ENCODE data around the gene INPP5K. TPM values are rescaled to one million over a fixed set of nuclear protein-coding genes. Genes with fewer than 3 reads are reported as not detected.

Gene INPP5K
- total RNA-seq, 4 donors from 2014 or later: 59.6 to 76.0 (median 73.1) TPM

DNA sequence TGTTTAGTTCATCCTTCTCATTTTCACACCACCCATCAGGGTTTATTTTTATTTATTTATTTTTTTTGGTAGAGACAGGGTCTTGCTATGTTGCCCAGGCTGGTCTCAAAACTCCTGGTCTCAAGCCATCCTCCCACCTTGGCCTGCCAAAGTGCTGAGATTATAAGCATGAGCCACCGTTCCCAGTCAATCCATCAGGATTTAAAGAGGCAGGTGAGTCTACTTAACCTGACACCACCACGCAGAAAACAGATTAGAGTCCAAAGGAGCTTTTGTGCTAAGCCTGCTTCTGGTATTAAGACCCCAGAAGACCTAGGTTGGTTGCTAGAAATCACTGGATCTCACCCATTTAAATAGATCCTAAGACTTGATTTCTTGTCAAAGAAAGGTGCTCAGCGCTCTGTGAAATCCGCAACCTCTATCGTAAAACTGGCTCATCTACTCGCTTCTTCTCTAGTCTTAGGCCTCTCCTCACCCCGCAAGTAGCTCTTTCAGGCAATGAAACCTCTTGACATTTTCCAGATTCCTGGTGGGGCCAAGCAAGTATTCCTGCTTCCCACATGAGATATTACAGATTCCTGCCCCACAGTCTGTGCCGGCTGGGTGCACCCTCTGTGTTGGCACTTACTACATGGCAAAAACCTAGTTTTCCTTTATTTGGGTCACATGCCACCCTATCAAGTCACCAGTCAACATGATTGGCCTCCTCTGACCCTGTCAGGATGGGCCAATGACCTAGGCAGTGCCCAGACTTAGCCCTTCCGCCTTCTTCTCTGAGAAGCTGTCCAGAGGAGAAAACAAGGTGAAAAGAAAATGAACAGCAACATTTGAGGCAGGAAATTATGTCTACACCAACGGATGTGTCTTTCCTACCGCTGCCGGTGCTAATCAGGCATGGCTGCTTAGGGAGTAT, 37.2 kb upstream of the INPP5K start:
- Histone ChIP-seq H3K4me3 (no peak overlapping the region), H3K9me3 (no peaks in the 10 kb centered on the region), H3K27ac (no peak overlapping the region), H3K36me3 (peaks cover 0 to 72% of the 10 kb centered on the region in 2 donors), H3K27me3 (no peaks in the 10 kb centered on the region), H3K4me1 (peaks cover 0 to 38% (median 0%) of the 10 kb centered on the region in 3 donors)
- ATAC-seq: no peak
- TF ChIP-seq POLR2AphosphoS5 (IDR thresholded peaks at IDR 0.05): no peak
- TF ChIP-seq, protein P1, sequence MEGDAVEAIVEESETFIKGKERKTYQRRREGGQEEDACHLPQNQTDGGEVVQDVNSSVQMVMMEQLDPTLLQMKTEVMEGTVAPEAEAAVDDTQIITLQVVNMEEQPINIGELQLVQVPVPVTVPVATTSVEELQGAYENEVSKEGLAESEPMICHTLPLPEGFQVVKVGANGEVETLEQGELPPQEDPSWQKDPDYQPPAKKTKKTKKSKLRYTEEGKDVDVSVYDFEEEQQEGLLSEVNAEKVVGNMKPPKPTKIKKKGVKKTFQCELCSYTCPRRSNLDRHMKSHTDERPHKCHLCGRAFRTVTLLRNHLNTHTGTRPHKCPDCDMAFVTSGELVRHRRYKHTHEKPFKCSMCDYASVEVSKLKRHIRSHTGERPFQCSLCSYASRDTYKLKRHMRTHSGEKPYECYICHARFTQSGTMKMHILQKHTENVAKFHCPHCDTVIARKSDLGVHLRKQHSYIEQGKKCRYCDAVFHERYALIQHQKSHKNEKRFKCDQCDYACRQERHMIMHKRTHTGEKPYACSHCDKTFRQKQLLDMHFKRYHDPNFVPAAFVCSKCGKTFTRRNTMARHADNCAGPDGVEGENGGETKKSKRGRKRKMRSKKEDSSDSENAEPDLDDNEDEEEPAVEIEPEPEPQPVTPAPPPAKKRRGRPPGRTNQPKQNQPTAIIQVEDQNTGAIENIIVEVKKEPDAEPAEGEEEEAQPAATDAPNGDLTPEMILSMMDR (IDR thresholded peaks at IDR 0.05): no peak
- no peak for TF ChIP-seq POLR2A (IDR thresholded peaks at IDR 0.05)
- no peak for TF ChIP-seq EP300 (IDR thresholded peaks at IDR 0.05)
- 85 to 90% methylated on average over 4 to 11 of the region's 12 CpGs for WGBS, 2 donors (ENCODE audit: low coverage in 1 of 2)

DNA sequence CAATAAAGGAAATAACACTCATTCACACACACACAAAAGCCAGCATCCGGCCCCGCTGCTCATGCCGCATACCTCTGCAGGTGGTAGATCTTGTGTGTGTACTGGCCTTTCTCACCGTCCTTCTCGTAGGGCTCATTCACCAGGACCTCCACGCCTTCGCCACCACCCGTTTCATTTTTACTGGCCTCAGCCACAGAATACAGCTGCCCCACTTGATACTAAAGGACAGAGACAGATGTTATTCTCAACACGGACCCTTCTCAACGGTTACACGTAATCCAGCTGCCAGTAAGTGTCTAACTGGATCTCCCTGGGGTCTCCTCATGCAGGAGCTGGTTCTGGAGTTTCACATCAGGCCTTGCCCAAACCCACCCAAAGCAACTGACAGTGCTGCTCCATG, 36.5 kb upstream of the INPP5K start:
- 82 to 90% methylated on average over 8 to 11 of the region's 11 CpGs for WGBS, 2 donors (ENCODE audit: low coverage in 1 of 2)
- TF ChIP-seq POLR2AphosphoS5 (IDR thresholded peaks at IDR 0.05) (no peak), EP300 (IDR thresholded peaks at IDR 0.05) (no peak), POLR2A (IDR thresholded peaks at IDR 0.05) (no peak)
- TF ChIP-seq, protein P1 (IDR thresholded peaks at IDR 0.05): no peak
- no peaks in the 10 kb centered on the region for H3K9me3 ChIP-seq
- no peak overlapping the region for H3K27ac ChIP-seq
- ATAC-seq: no peak
- no peaks in the 10 kb centered on the region for H3K27me3 ChIP-seq
- peaks cover 0 to 32% (median 0%) of the 10 kb centered on the region in 3 donors for H3K4me1 ChIP-seq
- peaks cover 0 to 79% of the 10 kb centered on the region in 2 donors for H3K36me3 ChIP-seq
- no peak overlapping the region for H3K4me3 ChIP-seq

DNA sequence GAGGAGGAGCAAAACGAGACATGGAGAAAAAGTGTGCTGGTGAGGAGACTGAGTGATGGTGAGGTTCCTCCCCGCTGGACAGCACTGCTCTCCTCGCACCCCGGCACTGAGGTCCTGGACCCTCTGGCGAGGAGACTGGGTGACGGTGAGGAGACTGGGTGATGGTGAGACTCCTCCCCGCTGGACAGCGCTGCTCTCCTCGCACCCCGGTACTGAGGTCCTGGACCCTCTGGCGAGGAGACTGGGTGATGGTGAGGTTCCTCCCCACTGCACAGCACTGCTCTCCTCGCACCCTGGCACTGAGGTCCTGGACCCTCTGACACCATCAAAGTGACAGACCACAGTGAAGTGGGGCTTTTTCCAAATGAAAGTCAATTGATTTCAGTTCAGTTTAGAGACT, 35.3 kb upstream of the INPP5K start:
- ATAC-seq: no peak
- Histone ChIP-seq H3K27ac (no peak overlapping the region), H3K36me3 (peaks cover 0 to 81% of the 10 kb centered on the region in 2 donors), H3K9me3 (no peaks in the 10 kb centered on the region), H3K27me3 (no peaks in the 10 kb centered on the region), H3K4me1 (peaks cover 0 to 21% (median 0%) of the 10 kb centered on the region in 3 donors), H3K4me3 (no peak overlapping the region)
- TF ChIP-seq, protein P1 (IDR thresholded peaks at IDR 0.05): no peak
- TF ChIP-seq POLR2A (IDR thresholded peaks at IDR 0.05) (no peak), POLR2AphosphoS5 (IDR thresholded peaks at IDR 0.05) (no peak), EP300 (IDR thresholded peaks at IDR 0.05) (no peak)
- WGBS, 2 donors (ENCODE audit: low coverage in 1 of 2): 89% methylated on average over 10 of the region's 12 CpGs; no CpG with 5 or more reads in 1 of the 2 donors

DNA sequence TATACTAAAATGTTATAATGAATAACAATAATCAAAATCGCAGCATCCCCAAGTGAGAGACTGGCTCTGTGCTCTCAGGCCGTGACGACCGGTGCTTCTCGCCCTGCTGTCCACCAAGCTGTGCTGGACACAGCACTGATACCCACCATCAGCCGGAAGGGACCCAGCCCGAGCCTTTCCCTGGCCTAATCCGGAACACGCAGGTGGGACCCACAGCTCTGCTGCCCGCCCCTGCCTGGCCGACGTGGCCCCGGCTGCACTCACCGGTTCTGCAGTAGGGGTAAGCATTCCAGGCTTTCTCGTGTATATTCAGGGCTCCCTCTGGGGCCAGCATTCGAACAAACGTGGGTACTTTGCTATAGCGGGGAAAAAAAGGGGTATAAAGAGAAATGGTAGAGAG, 31.6 kb upstream of the INPP5K start:
- no peak for TF ChIP-seq POLR2AphosphoS5 (IDR thresholded peaks at IDR 0.05)
- TF ChIP-seq, protein P1 (IDR thresholded peaks at IDR 0.05): no peak
- TF ChIP-seq EP300 (IDR thresholded peaks at IDR 0.05): no peak
- TF ChIP-seq POLR2A (IDR thresholded peaks at IDR 0.05): no peak
- H3K27ac ChIP-seq: no peak overlapping the region
- 90% methylated on average over 9 of the region's 18 CpGs for WGBS, 2 donors (ENCODE audit: low coverage in 1 of 2)
- H3K27me3 ChIP-seq: no peaks in the 10 kb centered on the region
- peaks cover 0 to 100% of the 10 kb centered on the region in 2 donors for H3K36me3 ChIP-seq
- no peak for ATAC-seq
- H3K4me3 ChIP-seq: no peak overlapping the region
- no peaks in the 10 kb centered on the region for H3K9me3 ChIP-seq
- no peaks in the 10 kb centered on the region for H3K4me1 ChIP-seq
